ENCODE measurements around the gene MGAT4B.

MGAT4B gene

DNA sequence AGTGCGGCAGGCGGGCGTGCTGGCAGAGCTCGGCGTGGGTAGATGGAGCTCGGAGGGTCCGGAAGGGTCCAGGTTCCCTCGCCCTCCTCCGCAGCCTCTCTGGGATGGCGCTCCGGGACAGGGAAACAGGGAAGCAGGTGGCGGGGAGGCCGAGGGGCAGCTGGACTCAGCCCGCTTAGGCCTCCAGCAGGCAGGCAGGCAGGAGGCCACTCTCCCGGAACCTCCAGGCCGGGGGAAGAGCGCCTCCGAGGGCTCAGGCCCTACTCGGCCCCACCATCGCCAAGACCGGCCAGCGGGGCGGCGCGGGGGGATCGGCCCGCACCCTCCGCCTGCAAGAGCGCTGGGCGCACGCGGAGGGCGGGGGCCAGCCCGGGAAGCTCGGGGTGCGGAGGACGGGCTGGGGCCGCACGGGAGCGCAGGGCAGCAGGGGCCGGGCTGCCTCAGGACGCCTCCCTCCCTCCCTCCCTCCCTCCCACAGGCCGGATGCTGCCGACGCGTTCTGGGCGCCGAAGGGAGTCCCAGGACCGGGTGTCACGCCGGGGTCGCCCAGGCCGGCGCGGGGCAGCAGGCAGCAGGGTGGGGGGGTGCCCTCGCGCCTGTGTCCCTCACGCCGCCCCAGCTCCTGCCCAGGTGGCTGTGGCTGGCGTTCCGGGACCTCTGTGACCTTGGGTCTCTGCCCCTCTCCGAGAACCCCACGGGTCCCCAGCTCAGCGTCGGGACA, 977 bp downstream of the MGAT4B start:
- peak; percentile 39 for DNase-seq

DNA sequence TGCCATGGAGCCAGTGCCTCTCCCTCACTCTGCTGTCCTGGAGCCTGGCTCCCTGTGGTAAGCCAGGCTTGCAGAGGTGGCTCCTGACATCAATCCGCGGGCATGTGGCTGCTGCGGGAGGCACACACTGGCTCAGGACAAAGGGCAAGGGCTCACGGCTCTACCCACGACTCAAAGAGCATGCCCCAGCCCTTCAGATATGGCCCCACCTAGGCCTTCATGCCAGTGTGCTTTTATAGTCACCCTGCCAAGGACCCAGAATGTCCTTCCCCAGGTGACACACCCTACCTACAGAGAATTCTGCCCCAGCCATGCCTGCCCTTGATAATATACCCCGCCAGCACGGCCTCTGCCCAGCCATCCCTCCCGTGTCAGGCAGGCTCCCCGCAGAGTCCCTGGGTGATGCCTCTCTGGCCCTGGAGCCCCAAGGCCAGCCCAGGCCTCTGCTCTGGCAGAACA, 1.6 kb downstream of the MGAT4B start:
- no peak for DNase-seq

DNA sequence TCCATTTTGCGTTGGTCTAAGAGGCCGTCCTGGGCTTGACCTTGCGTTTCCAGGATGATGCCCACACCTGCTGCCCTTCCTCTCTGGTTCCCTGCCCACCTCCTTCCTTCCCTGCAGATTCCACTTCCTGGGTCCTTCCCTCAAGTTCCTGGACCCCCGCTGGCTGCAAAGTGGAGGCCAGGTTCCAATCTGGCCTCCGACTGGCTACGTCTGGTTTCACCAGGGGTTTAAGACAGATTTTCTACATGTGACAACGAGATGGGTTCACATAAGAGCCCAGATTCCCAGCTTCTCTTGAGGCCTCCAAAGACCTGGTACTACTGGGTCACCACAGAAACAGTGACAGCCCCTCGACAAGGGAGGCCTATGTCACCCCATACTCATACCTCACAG, 2.1 kb downstream of the MGAT4B start:
- no peak for DNase-seq

DNA sequence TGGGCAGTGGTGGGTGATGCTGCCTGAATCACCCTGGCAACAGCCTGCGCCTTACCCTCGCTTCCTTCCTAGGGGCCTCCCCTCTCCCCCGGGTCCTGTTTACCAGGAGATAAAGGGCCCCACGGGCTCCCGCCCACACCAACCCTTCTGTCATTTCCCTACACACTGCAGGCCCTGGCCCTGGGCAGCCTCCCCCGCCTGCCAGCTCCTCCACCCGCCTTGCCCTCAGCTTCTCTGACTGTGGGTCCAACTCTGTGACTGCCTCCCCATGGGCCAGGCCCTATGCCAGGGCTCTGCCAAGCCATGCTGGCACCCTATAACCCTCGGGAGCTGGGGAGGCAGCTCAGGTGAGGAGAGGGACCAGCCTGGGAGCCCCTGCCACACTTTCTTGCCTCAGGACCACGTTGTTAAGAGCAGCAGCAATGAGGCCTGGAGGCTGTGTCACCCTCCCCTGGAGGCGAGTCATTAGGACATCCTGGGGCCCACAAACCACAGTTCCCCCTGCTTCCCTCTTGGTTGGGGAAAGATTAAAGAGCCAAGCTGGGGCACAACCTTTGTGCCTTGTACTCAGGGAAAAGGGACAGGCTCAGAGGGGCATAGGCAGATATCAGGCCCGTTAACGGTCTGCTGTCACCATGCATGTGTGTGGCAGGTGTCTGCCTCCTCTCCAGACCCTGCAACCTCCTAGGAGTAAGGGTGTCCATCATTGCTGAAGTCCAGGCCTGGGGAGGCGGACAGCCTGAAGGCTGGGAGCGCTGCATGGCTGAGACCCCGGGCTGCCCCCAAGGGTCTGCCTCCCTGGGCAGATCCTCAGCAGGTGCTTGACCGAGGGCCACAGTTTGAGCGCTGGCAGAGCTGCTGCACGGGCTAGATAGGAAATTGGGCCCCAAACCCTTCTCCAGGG, 2.8 kb downstream of the MGAT4B start:
- DNase-seq, result no peak

DNA sequence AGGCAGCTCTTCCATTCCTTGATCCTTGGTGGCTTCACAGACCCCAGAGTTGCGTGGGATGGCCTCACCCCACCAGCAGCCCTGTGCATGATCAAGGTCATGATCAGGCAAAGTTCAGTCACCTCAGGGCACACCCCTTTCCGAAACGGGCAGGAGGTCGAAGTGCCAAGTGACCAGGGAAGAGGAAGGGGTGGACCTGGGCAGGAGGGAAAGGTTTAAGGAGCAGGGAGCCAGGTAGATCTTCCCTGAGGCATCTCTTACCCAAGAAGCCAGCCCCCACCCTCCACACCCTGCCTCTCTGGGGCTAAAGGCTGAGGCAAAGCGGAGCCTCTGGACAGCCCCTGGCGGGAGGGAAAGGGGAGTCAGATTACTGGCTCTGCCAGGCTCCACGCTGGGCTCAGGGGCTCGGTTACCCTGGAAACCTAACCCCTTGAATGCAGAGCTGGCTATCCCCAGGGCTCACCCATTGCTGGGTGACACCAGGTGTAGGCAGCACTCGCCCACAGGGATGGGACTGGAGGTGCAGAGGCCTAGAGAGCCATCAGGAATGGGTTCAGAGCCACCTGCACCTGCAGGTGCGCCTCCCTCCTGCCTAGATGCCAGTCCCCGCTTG, 3.6 kb downstream of the MGAT4B start:
- DNase-seq, result no peak

DNA sequence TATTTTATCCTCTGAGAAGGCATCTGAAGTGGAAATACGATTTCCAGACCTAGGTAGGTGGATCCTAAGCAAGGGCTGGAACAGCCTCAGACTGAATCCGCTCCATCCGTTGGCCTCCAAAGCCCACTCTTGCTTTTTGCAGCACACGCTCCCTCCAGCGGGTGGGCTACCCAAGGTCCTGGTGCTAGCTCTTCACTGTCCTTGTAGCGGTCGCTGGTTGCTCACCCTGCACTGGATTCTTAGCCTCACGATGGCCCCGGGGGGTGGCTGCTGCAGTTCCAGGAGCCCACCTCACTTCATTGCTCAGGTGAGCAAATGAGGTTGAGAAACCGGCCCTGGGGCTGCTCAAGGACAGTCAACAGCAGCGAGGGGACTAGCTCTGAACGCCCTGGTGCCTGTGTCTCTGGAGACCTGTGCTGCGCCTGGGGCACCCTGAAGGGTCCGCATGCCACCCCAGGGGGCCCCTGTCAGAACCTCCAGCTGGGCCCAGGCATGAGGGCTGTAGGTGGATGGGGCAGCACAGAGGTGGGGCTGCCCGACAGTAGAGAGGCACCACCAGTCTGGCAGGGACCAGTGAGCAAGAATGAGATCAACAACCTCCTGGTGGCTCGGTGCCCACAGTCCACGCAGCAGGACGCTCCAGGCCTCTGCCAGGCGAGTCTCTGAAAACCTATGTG, 4.3 kb downstream of the MGAT4B start:
- no peak for DNase-seq

DNA sequence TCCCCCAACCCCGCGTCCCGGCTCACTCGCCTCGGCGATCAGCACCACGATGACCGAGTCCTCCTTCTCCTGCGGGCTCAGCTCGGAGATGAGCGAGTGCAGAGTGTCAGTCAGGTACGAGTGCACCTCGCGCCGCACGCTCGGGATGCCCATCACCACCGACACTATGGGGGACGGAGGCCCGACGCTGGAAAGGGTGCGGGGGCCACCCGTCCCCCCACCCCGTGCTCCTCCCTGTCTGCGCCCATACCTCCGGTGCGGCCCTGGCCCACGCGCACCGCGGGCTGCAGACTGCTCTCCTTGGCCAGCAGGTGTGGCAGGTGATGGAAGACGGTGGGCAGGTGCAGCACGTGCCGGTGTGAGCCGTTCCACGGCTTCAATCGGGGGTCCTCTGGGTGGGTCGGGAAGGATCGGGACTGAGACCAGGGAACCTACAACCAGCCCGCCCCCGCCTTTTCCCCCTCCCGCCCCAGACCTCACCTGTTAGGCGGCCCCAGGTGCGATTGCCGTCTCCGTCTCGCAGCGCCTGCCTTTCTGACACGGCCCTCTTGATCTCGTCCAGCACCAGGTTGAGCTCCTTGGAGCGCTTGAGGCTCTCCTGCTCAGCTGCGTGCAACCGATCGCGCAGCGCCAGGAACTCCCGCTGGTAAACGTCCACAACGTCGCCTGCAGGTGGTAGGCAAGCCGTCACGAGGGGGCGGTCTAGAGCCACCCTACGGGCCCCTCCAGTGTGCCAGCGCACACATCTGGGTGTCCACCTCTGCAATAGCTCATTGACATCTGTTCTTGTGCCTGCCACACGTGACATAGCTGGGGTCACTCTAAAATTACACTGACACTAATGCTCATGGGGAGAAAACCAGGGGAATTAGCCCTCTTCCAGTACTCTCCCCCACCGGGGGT, 5.1 kb downstream of the MGAT4B start:
- DNase-seq, result peak; percentile 44

DNA sequence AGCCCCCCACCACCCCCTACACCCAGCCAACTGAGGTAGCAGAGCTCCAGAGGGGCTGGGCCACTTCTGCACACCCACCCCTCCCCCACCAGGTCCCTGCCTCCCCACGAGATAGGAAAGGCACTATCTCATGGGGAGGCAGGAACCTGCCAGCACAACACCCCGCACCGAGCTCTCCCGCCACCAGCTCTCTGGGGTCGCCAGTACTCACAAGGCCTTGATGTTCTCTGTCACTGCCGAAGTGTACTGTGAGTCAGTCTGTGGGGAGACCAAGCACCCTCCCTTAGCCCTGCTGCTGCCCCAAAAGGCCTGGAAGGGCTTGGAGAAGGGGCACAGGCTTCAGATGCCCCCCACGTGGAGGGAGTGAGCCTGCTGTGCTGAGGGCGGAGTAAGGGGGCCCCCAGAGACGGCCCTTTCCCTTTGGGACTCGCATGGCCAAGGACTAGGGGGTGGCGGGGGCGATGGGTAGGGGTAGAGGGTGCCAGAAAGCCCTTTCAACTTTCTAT, 5.9 kb downstream of the MGAT4B start:
- DNase-seq, result no peak

DNA sequence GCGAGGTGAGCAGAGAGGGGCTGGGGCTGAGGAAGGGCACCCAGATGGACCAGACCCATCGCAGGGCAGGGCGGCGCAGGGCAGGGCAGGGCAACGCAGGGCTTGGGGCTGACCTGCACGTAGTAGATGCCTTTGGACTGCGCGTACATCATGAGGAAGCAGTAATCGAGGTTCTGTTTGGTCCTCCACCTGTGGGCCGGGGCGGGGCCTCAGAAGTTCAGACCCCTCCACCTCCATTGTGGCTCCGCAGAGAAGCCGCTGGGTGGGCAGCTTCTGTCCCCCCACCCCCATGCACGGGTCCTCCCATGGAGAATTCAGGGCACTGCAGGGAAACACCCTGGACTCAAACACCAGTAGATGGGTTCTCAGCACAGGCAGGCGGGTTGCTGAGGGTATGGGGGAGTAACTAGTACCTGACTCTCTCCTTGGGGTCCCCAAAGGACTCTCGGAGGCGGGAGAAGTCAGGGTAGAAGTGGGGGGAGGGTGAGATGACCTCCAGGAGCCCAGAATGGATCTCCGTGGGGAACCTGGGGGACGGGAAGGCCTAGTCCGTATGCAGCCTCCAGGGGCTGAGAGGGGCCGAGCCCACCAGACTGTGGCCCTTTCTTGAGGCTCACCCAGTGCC, 6.5 kb downstream of the MGAT4B start:
- no peak for DNase-seq

DNA sequence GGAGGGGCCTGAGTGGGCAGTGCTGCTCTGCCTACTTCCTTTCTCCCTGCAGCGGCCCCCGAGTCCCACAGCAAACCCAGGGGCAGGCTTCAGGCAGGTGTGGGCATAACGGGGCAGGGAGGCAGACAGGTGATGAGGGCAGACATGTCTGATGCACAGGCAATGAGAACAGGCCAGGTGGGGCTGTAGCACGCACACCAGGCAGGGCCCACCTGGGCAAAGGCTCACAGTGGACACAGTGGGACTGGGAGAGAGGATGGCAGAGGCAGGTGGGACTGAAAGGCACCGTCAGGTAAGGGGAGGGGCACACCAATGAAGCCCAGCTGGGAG, 7.1 kb downstream of the MGAT4B start:
- DNase-seq, result no peak

DNA sequence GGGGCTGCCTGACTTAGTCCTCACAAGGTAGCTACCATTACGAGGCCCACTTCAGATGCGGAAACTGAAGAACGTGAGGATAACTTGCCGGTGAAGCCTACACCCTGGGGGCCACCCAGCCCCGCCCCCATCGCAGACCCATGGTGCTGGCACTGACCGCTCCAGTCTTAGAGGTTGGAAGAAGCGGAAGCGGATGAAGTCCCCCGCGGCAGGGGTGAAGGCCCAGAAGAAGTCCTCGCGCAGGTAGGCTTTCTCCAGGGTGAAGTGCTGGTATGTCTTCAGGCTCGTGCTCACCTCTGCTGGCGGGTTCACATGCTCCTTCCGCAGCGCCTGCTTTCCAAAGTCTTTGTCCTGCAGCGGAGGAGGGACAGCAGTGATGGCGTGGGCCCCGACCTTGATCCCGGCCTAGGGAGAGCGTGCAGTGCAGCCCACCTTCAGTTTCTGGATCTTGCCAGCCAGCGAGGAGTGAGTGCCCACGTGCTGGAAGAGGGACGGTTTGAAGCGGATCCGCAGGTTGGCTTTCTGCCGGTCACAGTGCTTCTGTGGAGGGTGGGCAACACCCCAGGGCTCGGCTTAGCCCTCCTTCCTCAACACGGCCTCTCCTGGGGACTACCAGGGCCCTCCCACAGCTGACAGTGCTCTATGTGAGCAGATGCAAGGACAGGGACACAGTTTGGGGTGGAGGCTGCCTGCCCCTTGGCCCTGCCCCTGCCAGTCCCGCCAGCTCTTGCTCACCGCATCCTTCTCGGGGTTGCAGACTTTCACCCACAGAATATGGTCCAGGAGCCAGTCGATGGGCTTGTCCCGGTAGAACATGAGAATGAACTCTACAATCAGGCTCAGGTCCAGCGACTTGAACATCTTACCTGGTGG, 7.7 kb downstream of the MGAT4B start:
- no peak for DNase-seq

DNA sequence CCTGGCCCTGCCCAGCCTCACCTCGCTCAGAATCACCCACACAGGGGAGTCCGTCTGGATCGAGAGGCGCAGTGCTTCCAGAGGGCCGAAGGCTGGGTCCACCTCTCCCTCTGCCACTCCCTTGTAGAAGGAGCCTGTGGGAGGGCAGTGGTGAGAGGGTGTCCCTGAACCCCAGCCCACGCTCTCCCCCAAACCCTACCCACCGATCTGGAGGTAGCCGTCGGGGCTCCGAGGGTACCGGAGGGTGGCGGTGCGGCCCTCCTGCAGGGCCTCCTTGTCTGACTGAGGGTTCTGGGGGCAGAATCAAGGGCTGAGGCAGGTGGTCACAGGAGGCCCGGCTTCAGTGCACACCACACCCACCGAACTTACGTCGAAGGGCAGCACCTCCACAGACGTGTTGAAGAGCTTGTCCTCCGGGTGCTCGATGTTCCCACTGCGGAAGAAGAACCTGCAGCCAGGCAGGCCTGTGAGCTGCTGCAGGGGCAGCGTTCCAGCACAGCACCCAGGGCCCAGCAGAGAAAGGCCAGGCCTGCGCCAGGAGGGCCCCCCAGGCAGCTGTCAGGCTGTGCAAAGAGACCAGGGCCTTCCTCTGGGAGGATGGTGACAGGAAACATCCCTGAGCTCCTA, 8.4 kb downstream of the MGAT4B start:
- no peak for DNase-seq

DNA sequence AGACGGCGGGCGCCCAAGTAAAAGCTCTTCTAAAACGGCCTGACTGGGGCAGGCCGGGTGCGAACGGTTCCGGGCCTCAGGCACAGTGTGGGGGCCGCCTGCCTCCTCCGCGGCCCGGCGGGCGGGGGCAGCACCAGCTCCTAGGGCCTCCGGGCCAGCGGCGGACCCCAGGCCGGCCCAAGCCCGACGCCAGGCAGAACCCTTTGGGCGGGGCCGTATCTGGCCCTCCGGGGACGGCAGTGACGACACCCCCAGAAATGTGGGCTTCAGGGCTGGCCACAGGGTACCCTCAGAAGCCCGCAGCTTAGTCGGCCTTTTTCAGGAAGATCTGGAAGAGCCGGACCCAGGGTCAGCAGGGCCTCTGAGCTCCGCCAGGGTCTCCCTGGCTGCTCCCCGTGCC, 8.9 kb downstream of the MGAT4B start:
- no peak for DNase-seq

DNA sequence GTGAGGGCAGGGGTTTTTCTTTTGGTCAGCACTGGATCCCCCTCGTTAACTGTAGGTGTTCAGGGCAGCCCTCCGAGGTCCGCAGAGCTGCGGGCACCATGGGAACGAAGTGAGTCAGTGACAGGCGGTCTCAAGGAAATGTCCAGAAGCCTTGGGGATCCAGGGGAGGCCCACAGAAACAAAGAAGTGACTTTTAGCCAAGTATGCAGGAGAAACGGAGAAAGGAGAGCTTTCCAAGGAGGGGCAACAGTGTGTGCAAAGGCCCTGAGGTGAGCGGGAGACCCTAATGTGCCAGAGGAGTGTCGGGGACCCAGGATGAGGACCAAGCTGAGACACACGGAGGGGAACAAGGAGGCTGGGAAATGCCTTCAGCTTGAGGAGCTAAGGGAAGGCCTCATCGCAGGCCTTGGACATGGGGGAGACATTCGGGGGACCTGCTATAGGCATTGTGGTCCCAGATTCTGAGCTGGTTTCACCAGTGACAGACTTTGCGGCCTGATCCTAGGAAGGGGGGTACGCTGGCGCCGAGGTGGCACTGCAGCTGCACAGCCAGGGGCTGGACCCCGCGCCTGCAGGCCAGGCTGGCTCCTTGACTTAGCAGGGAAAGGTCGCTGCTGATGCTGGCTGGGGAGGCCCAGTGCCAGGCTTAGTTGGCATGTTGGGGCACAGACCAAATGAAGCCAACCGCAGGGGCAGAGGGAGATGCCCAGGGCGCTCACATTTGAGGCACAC, 9.6 kb downstream of the MGAT4B start:
- no peak for DNase-seq

DNA sequence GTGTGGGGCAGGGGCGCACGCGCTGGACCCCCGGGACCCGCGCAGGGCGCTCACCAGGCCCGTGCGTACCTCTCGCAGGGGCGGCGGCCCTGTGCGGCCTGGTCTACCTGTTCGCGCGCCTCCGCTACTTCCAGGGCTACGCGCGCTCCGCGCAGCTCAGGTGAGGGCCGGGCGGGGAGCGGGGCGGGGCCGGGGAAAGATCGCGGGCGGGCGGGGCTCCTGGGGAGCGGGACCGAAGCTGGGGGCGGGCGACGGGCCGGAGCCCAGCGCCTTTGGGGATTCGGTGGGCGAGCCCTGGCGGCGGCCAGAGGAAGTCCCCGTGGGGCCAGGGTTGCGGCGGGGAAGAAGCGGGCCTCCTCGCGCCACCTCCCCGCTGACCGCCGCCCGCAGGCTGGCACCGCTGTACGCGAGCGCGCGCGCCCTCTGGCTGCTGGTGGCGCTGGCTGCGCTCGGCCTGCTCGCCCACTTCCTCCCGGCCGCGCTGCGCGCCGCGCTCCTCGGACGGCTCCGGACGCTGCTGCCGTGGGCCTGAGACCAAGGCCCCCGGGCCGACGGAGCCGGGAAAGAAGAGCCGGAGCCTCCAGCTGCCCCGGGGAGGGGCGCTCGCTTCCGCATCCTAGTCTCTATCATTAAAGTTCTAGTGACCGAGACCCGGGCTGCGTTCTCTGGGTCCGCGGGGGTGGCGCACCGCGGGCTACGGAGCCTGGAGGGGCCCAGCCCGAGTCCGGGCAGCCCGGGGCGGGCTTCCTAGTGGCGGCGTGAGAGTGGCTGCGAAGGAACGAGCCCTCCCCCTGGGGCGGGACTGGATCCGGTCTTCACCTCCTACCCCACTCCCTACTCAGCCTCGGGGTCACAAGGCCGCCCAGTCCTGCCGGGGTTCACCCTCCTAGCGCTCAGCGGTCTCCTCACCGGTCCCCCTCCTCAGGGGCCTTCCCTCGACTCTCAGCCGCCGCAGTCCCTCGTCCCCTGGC, 10.5 kb downstream of the MGAT4B start:
- DNase-seq, result peak; percentile 64

DNA sequence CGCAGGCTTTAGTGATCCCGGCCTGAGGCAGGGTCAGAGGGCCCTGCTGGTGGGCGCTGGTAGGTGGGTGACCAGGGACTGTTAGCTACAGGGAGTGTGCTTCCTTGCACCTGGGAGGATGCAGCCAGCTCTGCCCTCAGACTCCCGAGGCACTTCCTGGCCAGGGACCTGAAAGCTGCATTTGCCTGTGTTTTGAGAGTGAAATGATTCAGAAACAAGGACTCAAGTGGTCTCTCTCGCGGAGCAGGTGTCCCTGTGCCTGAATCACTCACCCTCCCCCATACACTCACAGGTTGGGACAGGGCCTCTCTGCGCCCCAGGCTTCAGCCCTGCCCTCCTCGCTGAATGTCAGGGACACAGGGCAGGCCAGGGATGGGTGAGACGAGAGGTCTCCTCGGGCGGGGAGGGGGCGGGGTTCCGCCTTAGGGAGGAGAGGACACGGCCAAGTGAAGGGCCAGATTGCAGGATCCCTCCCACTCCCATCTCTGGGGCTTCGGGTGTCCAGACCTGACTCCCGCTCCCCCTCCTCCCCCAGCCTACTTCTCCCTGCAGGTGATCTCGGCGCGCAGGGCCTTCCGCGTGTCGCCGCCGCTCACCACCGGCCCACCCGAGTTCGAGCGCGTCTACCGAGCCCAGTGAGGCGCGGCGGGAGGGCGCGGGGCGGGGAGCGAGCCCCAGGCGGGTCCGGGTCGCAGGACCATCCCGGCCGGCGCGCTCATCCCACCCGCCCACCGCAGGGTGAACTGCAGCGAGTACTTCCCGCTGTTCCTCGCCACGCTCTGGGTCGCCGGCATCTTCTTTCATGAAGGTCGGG, 11.4 kb downstream of the MGAT4B start:
- no peak for DNase-seq

DNA sequence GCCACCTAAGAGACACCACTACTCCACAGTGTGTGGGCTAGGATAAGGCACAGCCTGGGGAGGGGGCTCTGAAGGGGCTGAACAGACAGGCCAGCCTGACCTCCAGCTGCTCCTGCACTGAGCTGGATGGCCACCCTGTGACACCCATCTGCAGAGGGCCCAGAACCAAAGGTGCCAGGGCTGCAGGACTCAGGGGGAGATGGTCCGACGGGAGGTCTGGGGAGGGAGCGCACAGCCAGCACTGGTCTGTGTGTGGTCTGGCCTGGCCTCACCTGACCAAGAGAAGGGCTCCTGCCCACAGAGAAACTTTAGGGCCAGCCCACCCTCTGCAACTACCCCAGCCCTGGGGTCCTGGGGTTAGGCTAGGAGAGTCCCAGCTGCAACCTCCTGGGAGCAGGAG, 12.1 kb downstream of the MGAT4B start:
- DNase-seq, result no peak
